Right ventricle myocardium superior (tissue), 1 donor: ENCODE results near the gene UST. TPM values are rescaled to one million over a fixed set of nuclear protein-coding genes. Genes with fewer than 3 reads are reported as not detected.
A peak's percentile ranks its signal among the peaks of the same experiment; 100 is the strongest.

Experiments used
- ATAC-seq: fragments of 200-7000 bp; cut with Tn5 transposase; one replicate; pipeline ENCODE4 v1.9.1; 2020; ENCODE audit warnings: mild to moderate bottlenecking; ENCODE audit not compliant: poor library complexity
- DNase-seq: peaks from one replicate; pipeline ENCODE4 v3.0.0-alpha.2; 2020
- intact Hi-C: fragments of 100-400 bp; cut with DNase I; formaldehyde crosslinking; loops from one replicate; pipeline ENCODE4 v1.11.2; 2022
- total RNA-seq: library from RNA; stranded (reverse); fragmentation: NEBNext Ultra II Directional; extraction: Animal tissue kit (Norgen Biotek cat#: 25700); gene quantifications from one replicate; pipeline ENCODE4 v1.2.1, GENCODE V29; 2021
- donor health status: DM: no; HTN: yes; CAD: no; lungs with severe emphysema.

Gene UST
- total RNA-seq, 1 donor from 2014 or later, result 3.9 TPM

- no peak for DNase-seq
- intact Hi-C loops, result no loop called here
- ATAC-seq, result no peak
Observed at GRCh38 chr6:148819852-148820251, 73.0 kb downstream of the UST start.

- ATAC-seq, result no peak
- no peak for DNase-seq
- intact Hi-C loops, result no loop called here
Observed at GRCh38 chr6:148822819-148823218, 76.0 kb downstream of the UST start.

GRCh38 chr6:148824291-148824690 is 77.5 kb downstream of the UST start:
- DNase-seq (no peak), ATAC-seq (no peak)
- intact Hi-C loops, result no loop called here

- DNase-seq (no peak), ATAC-seq (no peak)
- intact Hi-C loops, result no loop called here
Observed at GRCh38 chr6:148824960-148825359, 78.1 kb downstream of the UST start.

GRCh38 chr6:148825492-148825891 is 78.7 kb downstream of the UST start:
- intact Hi-C loops, result no loop called here

GRCh38 chr6:148827416-148828045 is 80.7 kb downstream of the UST start:
- intact Hi-C loops, result no loop called here
- no peak for DNase-seq
- no peak for ATAC-seq

More at GRCh38 chr6:148825492-148825891, 78.7 kb downstream of the UST start:
- no peak for DNase-seq
- ATAC-seq, result no peak

GRCh38 chr6:148828047-148828446 is 81.2 kb downstream of the UST start:
- ATAC-seq (no peak), DNase-seq (no peak)
- intact Hi-C loops, result no loop called here

GRCh38 chr6:148829415-148830101 is 82.7 kb downstream of the UST start:
- DNase-seq, result no peak
- no peak for ATAC-seq
- intact Hi-C loops, result no loop called here

GRCh38 chr6:148830614-148831013 is 83.8 kb downstream of the UST start:
- DNase-seq (no peak), ATAC-seq (no peak)
- intact Hi-C loops, result no loop called here

GRCh38 chr6:148831064-148831463 is 84.2 kb downstream of the UST start:
- no peak for DNase-seq
- ATAC-seq, result no peak
- intact Hi-C loops, result no loop called here

- ATAC-seq (no peak), DNase-seq (no peak)
- intact Hi-C loops, result no loop called here
Observed at GRCh38 chr6:148831531-148831930, 84.7 kb downstream of the UST start.

- DNase-seq (no peak), ATAC-seq (no peak)
- intact Hi-C loops, result no loop called here
Observed at GRCh38 chr6:148835920-148836441, 89.2 kb downstream of the UST start.

GRCh38 chr6:148836751-148837150 is 89.9 kb downstream of the UST start:
- no peak for ATAC-seq
- intact Hi-C loops, result no loop called here
- no peak for DNase-seq

- intact Hi-C loops, result no loop called here
- DNase-seq, result no peak
- no peak for ATAC-seq
Observed at GRCh38 chr6:148837941-148838340, 91.1 kb downstream of the UST start.

- DNase-seq (no peak), ATAC-seq (no peak)
- intact Hi-C loops, result no loop called here
Observed at GRCh38 chr6:148839044-148839443, 92.2 kb downstream of the UST start.

- intact Hi-C loops, result no loop called here
- ATAC-seq, result no peak
- DNase-seq, result no peak
Observed at GRCh38 chr6:148840256-148840655, 93.4 kb downstream of the UST start.

- intact Hi-C loops, result no loop called here
- ATAC-seq (no peak), DNase-seq (no peak)
Observed at GRCh38 chr6:148842296-148843019, 95.6 kb downstream of the UST start.

- intact Hi-C loops, result no loop called here
- ATAC-seq, result no peak
Observed at GRCh38 chr6:148845464-148845863, 98.6 kb downstream of the UST start.

GRCh38 chr6:148846778-148847761 is 100.2 kb downstream of the UST start:
- no peak for DNase-seq
- peak; percentile 53 for ATAC-seq
- intact Hi-C loops, result no loop called here

More at GRCh38 chr6:148845464-148845863, 98.6 kb downstream of the UST start:
- no peak for DNase-seq
